Heart right ventricle (tissue), 16 donors: Measurements from ENCODE around the gene AP5B1. TPM values are rescaled to one million over a fixed set of nuclear protein-coding genes. Genes with fewer than 3 reads are reported as not detected.

Source experiments
- ATAC-seq, 8 donors: fragments of 200-7000 bp; cut with Tn5 transposase; one replicate each; pipeline ENCODE4 v1.9.1; 2020; ENCODE audit warnings: mild to moderate bottlenecking in 8 of 8, moderate library complexity in 8 of 8, moderate number of reproducible peaks in 1 of 8
- DNase-seq, 2 donors: peaks; one replicate each; pipeline ENCODE4 v3.0.0-alpha.2; 2020
- H3K27ac ChIP-seq, 10 donors: fragments of 200-600 bp; sonication (generic) in 2 of 10; one replicate each; pipeline versions ENCODE4 v1.5.0 to v1.8.0; 2020 to 2022; ENCODE audit warnings: mild to moderate bottlenecking in 3 of 10
- H3K27me3 ChIP-seq, 7 donors: fragments of 200-600 bp; one replicate each; pipeline ENCODE4 v1.8.0; 2021 to 2022; ENCODE audit warnings: mild to moderate bottlenecking in 2 of 7
- H3K36me3 ChIP-seq, 9 donors: fragments of 200-600 bp; sonication (generic) in 1 of 9; one replicate each; pipeline versions ENCODE4 v1.5.0 to v1.8.0; 2020 to 2022; ENCODE audit warnings: mild to moderate bottlenecking in 2 of 9
- H3K4me1 ChIP-seq, 9 donors: fragments of 200-600 bp; sonication (generic) in 1 of 9; one replicate each; pipeline versions ENCODE4 v1.5.0 to v1.8.0; 2020 to 2022; ENCODE audit warnings: mild to moderate bottlenecking in 4 of 9
- H3K4me3 ChIP-seq, 10 donors: fragments of 200-600 bp; sonication (generic) in 2 of 10; one replicate each; pipeline versions ENCODE4 v1.5.0 to v1.8.0; 2020 to 2022; ENCODE audit warnings: mild to moderate bottlenecking in 7 of 10, moderate library complexity in 2 of 10
- H3K9me3 ChIP-seq, 11 donors: fragments of 200-600 bp in 10 of 11; sonication (generic) in 2 of 11; one replicate each; pipeline versions ENCODE4 v1.5.0 to v1.8.0; 2013 to 2022; ENCODE audit warnings: mild to moderate bottlenecking in 2 of 11, control low read depth in 1 of 11, moderate library complexity in 1 of 11
- CTCF ChIP-seq, 9 donors: fragments of 200-600 bp; sonication (generic) in 2 of 9; IDR thresholded peaks; one replicate each; pipeline versions ENCODE4 v1.5.0 to v1.8.0; 2021 to 2022; ENCODE audit warnings: antibody characterized with exemption in 9 of 9, mild to moderate bottlenecking in 5 of 9, moderate library complexity in 1 of 9
- WGBS, 2 donors: extraction: QIAGEN DNeasy Blood & Tissue Kit; methylation state at CpG; one replicate each; pipeline ENCODE4 v1.1.7; 2013; ENCODE audit warnings: inconsistent platforms in 1 of 2; 5-methylcytosine and 5-hydroxymethylcytosine counted together
- intact Hi-C, 10 donors: fragments of 100-400 bp; cut with DNase I; formaldehyde crosslinking; loops; one replicate each; pipeline versions ENCODE4 v1.11.1 to v1.14.2; 2022
- polyA plus RNA-seq, 2 donors: library from polyadenylated mRNA; stranded (reverse); fragments of 200-250 nt; gene quantifications; one replicate each; pipeline ENCODE4 v1.2.3, GENCODE V29; 2013
- total RNA-seq, 10 donors: library from RNA; stranded (reverse); fragmentation: NEBNext Ultra II Directional in 3 of 10; extraction: Animal tissue kit (Norgen Biotek cat#: 25700) in 3 of 10; gene quantifications; one replicate each; pipeline versions ENCODE4 v1.2.1 to v1.2.4, GENCODE V29; 2021 to 2023
- donor health status: Arrhythmogenic right ventricular cardiomyopathy.
- donor health status: ischemic (EF 13 %, LVEDD 7.1; RV severe dilation, severe dysfunction).
- donor health status: healthy with polysubstance abuse.
- donor health status: DM: no; HTN: yes; CAD: no.
- donor health status: DM: no; HTN: no; CAD: no.
- donor health status: ischemic (EF 25% LVEDD 6.9; RV normal size, moderate dysfunction).
- donor health status: ischemic (EF 25% LVEDD 5.7; RV mildly dilated, moderate dysfunction).
- donor health status: healthy.
- donor health status: DM: yes; HTN: yes; CAD: no.
- donor health status: Ischemic cardiomyopathy.
- donor health status: ischemic (EF 35%, LVEDD 5.7; RV mildly dilated, moderate dysfunction).
- donor health status: nonischemic (EF 11% LVEDD 7.7; RV severe dilation, severe dysfunction).
- donor health status: DM: yes; HTN: yes; CAD: no.
- donor health status: PGD.
- donor health status: ischemic (EF 29% LVEDD 5.4; RV normal size, mild dysfunction).
- donor health status: nonischemic (EF 23%, LVEDD 6.1; RV moderate dilation, normal function).

AP5B1 gene
- total and polyA plus RNA-seq, 12 donors: 5.0 to 12.8 (median 6.9) TPM

- peak in 3 of 8 donors; percentile 18 to 27 (median 23) for ATAC-seq
- intact Hi-C loops: loop anchor here in 5 of 10 donors (5.0 to 10.0 kb wide), 4 partner anchors 45 to 185 kb away; no protein-coding TSS in a partner anchor
- Histone ChIP-seq H3K36me3 (peaks cover 0 to 6% (median 0%) of the 10 kb centered on the region in 9 donors), H3K9me3 (no peaks in the 10 kb centered on the region), H3K4me1 (peaks cover 0 to 23% (median 5%) of the 10 kb centered on the region in 9 donors), H3K27ac (no peak overlapping the region), H3K4me3 (no peak overlapping the region), H3K27me3 (peaks cover 0 to 46% (median 18%) of the 10 kb centered on the region in 7 donors)
- TF ChIP-seq CTCF (IDR thresholded peaks at IDR 0.05): no peak
- DNase-seq: no peak
- 83 to 84% methylated on average over 23 of the region's 23 CpGs for WGBS, 2 donors
Observed at GRCh38 chr11:65810046-65810868, 29.5 kb upstream of the AP5B1 start.

- no peaks in the 10 kb centered on the region for H3K9me3 ChIP-seq
- H3K27me3 ChIP-seq: peaks cover 0 to 53% (median 25%) of the 10 kb centered on the region in 7 donors
- DNase-seq (no peak), ATAC-seq (no peak)
- intact Hi-C loops: no loop called here
- no peak overlapping the region for H3K4me3 ChIP-seq
- peaks cover 0 to 17% (median 2%) of the 10 kb centered on the region in 9 donors for H3K4me1 ChIP-seq
- no peaks in the 10 kb centered on the region for H3K36me3 ChIP-seq
- H3K27ac ChIP-seq: no peak overlapping the region
- TF ChIP-seq CTCF (IDR thresholded peaks at IDR 0.05): no peak
- WGBS, 2 donors: 82 to 84% methylated on average over 9 of the region's 9 CpGs
Observed at GRCh38 chr11:65809496-65809895, 28.7 kb upstream of the AP5B1 start.

- ATAC-seq: no peak
- DNase-seq: no peak
- Histone ChIP-seq H3K4me1 (peaks cover 0 to 10% (median 2%) of the 10 kb centered on the region in 9 donors), H3K4me3 (no peak overlapping the region), H3K9me3 (no peaks in the 10 kb centered on the region), H3K27me3 (peaks cover 0 to 60% (median 32%) of the 10 kb centered on the region in 7 donors), H3K36me3 (no peaks in the 10 kb centered on the region), H3K27ac (no peak overlapping the region)
- 76 to 77% methylated on average over 20 of the region's 20 CpGs for WGBS, 2 donors
- no peak for TF ChIP-seq CTCF (IDR thresholded peaks at IDR 0.05)
- intact Hi-C loops: no loop called here
Observed at GRCh38 chr11:65808744-65809341, 28.1 kb upstream of the AP5B1 start.

- no peak for TF ChIP-seq CTCF (IDR thresholded peaks at IDR 0.05)
- intact Hi-C loops: no loop called here
- WGBS, 2 donors: 61 to 72% methylated on average over 6 of the region's 6 CpGs
- ATAC-seq (no peak), DNase-seq (no peak)
- Histone ChIP-seq H3K27ac (no peak overlapping the region), H3K9me3 (no peaks in the 10 kb centered on the region), H3K36me3 (no peaks in the 10 kb centered on the region), H3K4me1 (peaks cover 0 to 6% (median 1%) of the 10 kb centered on the region in 9 donors), H3K4me3 (no peak overlapping the region), H3K27me3 (peaks cover 0 to 77% (median 50%) of the 10 kb centered on the region in 7 donors)
Observed at GRCh38 chr11:65806979-65807378, 26.2 kb upstream of the AP5B1 start.
